Measurements from ENCODE around the gene PKP4. TPM values are rescaled to one million over a fixed set of nuclear protein-coding genes. Genes with fewer than 3 reads are reported as not detected.
A peak's percentile ranks its signal among the peaks of the same experiment; 100 is the strongest.

PKP4 gene
- total RNA-seq, 1 donor from 2014 or later, result 26.1 TPM

DNA sequence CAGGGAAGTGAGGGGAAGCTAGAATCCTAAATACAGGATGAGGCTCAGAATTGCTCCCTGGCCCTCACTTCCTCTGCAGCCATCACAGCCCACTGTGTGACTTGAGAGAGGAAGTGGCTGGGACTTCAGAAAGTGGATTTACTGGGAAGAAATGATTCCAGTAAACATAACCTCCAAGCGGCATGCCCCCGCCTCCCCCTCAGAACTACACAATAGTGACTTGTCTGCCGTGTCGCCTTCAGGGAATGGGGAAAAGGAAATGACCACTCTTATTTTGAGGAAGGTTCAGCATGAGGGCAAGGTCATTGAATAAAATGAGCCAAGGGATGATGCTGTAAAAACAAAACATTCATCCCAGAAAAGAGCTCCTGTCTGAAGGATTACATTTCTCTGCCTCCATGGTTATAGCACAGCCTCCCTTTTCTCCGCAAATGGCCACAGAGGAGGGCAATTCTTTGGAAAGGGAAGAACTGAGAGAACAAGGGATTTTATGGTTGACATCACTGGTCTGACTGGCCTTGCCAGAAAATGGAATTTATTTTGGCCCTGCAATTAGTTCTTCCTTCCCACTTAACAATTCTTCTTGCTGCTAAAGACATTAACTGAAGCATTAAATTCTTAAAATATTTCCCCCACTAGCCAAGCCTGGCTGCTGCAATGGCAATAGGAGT, 259.5 kb downstream of the PKP4 start:
- H3K4me3 ChIP-seq (ENCODE audit: low read length in 3 of 3), result no peak overlapping the region
- no peaks in the 10 kb centered on the region for H3K27me3 ChIP-seq (ENCODE audit: control insufficient read depth in 3 of 3, insufficient read depth in 3 of 3, low read length in 3 of 3)
- peak overlapping the region; percentile 85 for H3K27ac ChIP-seq (ENCODE audit: low read depth, low read length)
- H3K4me1 ChIP-seq (ENCODE audit: control insufficient read depth in 3 of 3, insufficient read depth in 3 of 3, low read length in 3 of 3), result peaks cover 0 to 9% (median 0%) of the 10 kb centered on the region in 3 donors
- H3K9me3 ChIP-seq (ENCODE audit: control insufficient read depth in 3 of 3, low read length in 3 of 3), result no peaks in the 10 kb centered on the region
- H3K9ac ChIP-seq (ENCODE audit: low read depth in 1 of 3, low read length in 3 of 3), result no peak overlapping the region
- H3K36me3 ChIP-seq (ENCODE audit: control insufficient read depth in 3 of 3, insufficient read depth in 3 of 3, low read length in 3 of 3), result no peaks in the 10 kb centered on the region

DNA sequence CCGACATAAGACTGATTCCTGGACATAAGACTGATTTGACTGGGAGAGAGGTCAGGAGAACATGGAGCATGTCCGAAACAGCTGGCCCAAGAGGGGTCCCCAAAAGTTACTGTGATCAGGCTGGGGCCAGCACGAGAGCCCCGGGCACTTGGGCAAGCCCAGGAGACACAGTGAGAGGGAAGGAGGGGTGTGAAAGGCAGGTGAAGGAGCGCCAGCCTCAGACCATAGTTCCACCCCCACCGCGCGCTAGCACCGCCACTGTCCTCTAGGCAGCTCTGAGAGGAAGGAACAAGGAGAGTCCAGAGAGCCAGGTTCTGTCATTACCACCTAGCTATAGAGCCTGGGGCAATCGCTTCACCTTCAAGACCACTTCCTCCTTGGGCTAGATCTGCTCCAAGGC, 260.2 kb downstream of the PKP4 start:
- Histone ChIP-seq H3K9me3 (ENCODE audit: control insufficient read depth in 3 of 3, low read length in 3 of 3) (no peaks in the 10 kb centered on the region), H3K27me3 (ENCODE audit: control insufficient read depth in 3 of 3, insufficient read depth in 3 of 3, low read length in 3 of 3) (no peaks in the 10 kb centered on the region), H3K4me3 (ENCODE audit: low read length in 3 of 3) (no peak overlapping the region), H3K9ac (ENCODE audit: low read depth in 1 of 3, low read length in 3 of 3) (no peak overlapping the region), H3K4me1 (ENCODE audit: control insufficient read depth in 3 of 3, insufficient read depth in 3 of 3, low read length in 3 of 3) (peaks cover 0 to 9% (median 0%) of the 10 kb centered on the region in 3 donors), H3K36me3 (ENCODE audit: control insufficient read depth in 3 of 3, insufficient read depth in 3 of 3, low read length in 3 of 3) (no peaks in the 10 kb centered on the region), H3K27ac (ENCODE audit: low read depth, low read length) (peak overlapping the region; percentile 85)

GRCh38 chr2:158717366-158718195, 260.8 kb downstream of the PKP4 start:
- Histone ChIP-seq H3K9ac (ENCODE audit: low read depth in 1 of 3, low read length in 3 of 3) (no peak overlapping the region), H3K27me3 (ENCODE audit: control insufficient read depth in 3 of 3, insufficient read depth in 3 of 3, low read length in 3 of 3) (peaks cover 0 to 6% (median 3%) of the 10 kb centered on the region in 3 donors), H3K4me3 (ENCODE audit: low read length in 3 of 3) (no peak overlapping the region), H3K27ac (ENCODE audit: low read depth, low read length) (peak overlapping the region; percentile 85), H3K4me1 (ENCODE audit: control insufficient read depth in 3 of 3, insufficient read depth in 3 of 3, low read length in 3 of 3) (peaks cover 0 to 9% (median 0%) of the 10 kb centered on the region in 3 donors), H3K9me3 (ENCODE audit: control insufficient read depth in 3 of 3, low read length in 3 of 3) (no peaks in the 10 kb centered on the region), H3K36me3 (ENCODE audit: control insufficient read depth in 3 of 3, insufficient read depth in 3 of 3, low read length in 3 of 3) (no peaks in the 10 kb centered on the region)

- peak overlapping the region; percentile 85 for H3K27ac ChIP-seq (ENCODE audit: low read depth, low read length)
- no peaks in the 10 kb centered on the region for H3K9me3 ChIP-seq (ENCODE audit: control insufficient read depth in 3 of 3, low read length in 3 of 3)
- peaks cover 0 to 12% (median 3%) of the 10 kb centered on the region in 3 donors for H3K27me3 ChIP-seq (ENCODE audit: control insufficient read depth in 3 of 3, insufficient read depth in 3 of 3, low read length in 3 of 3)
- peaks cover 0 to 9% (median 0%) of the 10 kb centered on the region in 3 donors for H3K4me1 ChIP-seq (ENCODE audit: control insufficient read depth in 3 of 3, insufficient read depth in 3 of 3, low read length in 3 of 3)
- H3K4me3 ChIP-seq (ENCODE audit: low read length in 3 of 3), result no peak overlapping the region
- no peaks in the 10 kb centered on the region for H3K36me3 ChIP-seq (ENCODE audit: control insufficient read depth in 3 of 3, insufficient read depth in 3 of 3, low read length in 3 of 3)
- H3K9ac ChIP-seq (ENCODE audit: low read depth in 1 of 3, low read length in 3 of 3), result peak overlapping the region in 1 of 3 donors; percentile 48
Observed at GRCh38 chr2:158718196-158718585, 261.4 kb downstream of the PKP4 start.

GRCh38 chr2:158718851-158719250, 262.1 kb downstream of the PKP4 start:
- H3K27ac ChIP-seq (ENCODE audit: low read depth, low read length), result peak overlapping the region; percentile 85
- H3K4me1 ChIP-seq (ENCODE audit: control insufficient read depth in 3 of 3, insufficient read depth in 3 of 3, low read length in 3 of 3), result peaks cover 0 to 9% (median 0%) of the 10 kb centered on the region in 3 donors

DNA sequence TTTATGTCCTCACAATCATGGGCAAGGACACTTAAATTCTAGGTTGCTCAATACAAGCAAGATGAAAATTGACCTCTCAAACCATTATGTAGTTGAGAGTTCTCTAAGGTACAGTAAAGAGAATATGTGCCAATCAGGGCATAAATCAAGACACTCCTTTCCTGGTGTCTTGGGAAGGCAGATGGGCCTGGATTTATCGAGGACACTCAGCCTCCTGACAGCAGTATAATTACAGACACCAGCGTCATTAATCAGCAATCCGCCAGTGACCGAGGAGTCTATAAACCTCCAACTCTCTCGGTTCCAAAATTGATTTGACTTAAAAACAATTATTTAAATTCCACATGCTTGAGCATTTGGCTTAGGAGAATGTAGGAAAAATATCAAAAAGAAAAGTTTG, 262.7 kb downstream of the PKP4 start:
- peaks cover 0 to 10% (median 0%) of the 10 kb centered on the region in 3 donors for H3K4me1 ChIP-seq (ENCODE audit: control insufficient read depth in 3 of 3, insufficient read depth in 3 of 3, low read length in 3 of 3)

More at GRCh38 chr2:158718851-158719250, 262.1 kb downstream of the PKP4 start:
- Histone ChIP-seq H3K36me3 (ENCODE audit: control insufficient read depth in 3 of 3, insufficient read depth in 3 of 3, low read length in 3 of 3) (no peaks in the 10 kb centered on the region), H3K9me3 (ENCODE audit: control insufficient read depth in 3 of 3, low read length in 3 of 3) (no peaks in the 10 kb centered on the region), H3K9ac (ENCODE audit: low read depth in 1 of 3, low read length in 3 of 3) (no peak overlapping the region), H3K4me3 (ENCODE audit: low read length in 3 of 3) (no peak overlapping the region), H3K27me3 (ENCODE audit: control insufficient read depth in 3 of 3, insufficient read depth in 3 of 3, low read length in 3 of 3) (peaks cover 0 to 19% (median 3%) of the 10 kb centered on the region in 3 donors)

GRCh38 chr2:158722266-158723105, 265.7 kb downstream of the PKP4 start:
- H3K27me3 ChIP-seq (ENCODE audit: control insufficient read depth in 3 of 3, insufficient read depth in 3 of 3, low read length in 3 of 3), result peaks cover 0 to 20% (median 3%) of the 10 kb centered on the region in 3 donors
- no peak overlapping the region for H3K27ac ChIP-seq (ENCODE audit: low read depth, low read length)
- no peaks in the 10 kb centered on the region for H3K9me3 ChIP-seq (ENCODE audit: control insufficient read depth in 3 of 3, low read length in 3 of 3)
- H3K9ac ChIP-seq (ENCODE audit: low read depth in 1 of 3, low read length in 3 of 3), result no peak overlapping the region
- H3K4me3 ChIP-seq (ENCODE audit: low read length in 3 of 3), result no peak overlapping the region
- H3K36me3 ChIP-seq (ENCODE audit: control insufficient read depth in 3 of 3, insufficient read depth in 3 of 3, low read length in 3 of 3), result no peaks in the 10 kb centered on the region
- H3K4me1 ChIP-seq (ENCODE audit: control insufficient read depth in 3 of 3, insufficient read depth in 3 of 3, low read length in 3 of 3), result peaks cover 0 to 8% (median 1%) of the 10 kb centered on the region in 3 donors

More for the DNA sequence above, 262.7 kb downstream of the PKP4 start:
- Histone ChIP-seq H3K4me3 (ENCODE audit: low read length in 3 of 3) (no peak overlapping the region), H3K9ac (ENCODE audit: low read depth in 1 of 3, low read length in 3 of 3) (no peak overlapping the region), H3K36me3 (ENCODE audit: control insufficient read depth in 3 of 3, insufficient read depth in 3 of 3, low read length in 3 of 3) (no peaks in the 10 kb centered on the region), H3K9me3 (ENCODE audit: control insufficient read depth in 3 of 3, low read length in 3 of 3) (no peaks in the 10 kb centered on the region), H3K27me3 (ENCODE audit: control insufficient read depth in 3 of 3, insufficient read depth in 3 of 3, low read length in 3 of 3) (peaks cover 0 to 20% (median 3%) of the 10 kb centered on the region in 3 donors), H3K27ac (ENCODE audit: low read depth, low read length) (no peak overlapping the region)

DNA sequence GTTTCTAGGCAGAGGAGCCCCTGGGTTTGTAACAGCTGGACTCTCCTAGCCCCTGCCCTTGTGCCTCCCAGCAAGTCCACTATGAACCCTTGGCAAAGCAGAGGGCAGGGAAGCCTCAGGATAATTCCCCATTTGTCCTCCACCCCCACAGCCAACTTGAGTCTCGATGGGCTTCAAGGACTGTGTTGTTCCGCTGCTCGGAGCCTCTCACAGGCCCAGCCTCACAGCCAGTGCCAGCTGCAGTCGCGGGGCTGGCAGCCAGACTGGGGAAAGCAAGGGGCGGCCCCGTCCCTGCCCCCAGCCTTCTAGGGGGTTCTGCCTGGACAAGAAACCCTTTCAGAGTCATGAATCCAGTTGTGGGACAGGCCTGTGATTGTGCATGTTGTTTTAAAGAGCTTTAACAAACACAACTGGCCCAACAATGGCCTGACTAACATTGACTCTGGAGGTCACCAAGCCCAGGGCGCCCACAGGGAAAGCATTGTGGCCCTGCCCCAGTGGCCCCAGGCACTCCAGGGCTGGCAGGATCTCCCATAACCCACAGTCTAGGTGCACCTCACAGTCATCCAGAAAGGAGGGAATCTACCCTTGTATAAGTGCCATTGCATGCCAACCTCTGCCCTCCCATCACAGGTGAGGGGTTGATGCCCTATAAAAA, 266.6 kb downstream of the PKP4 start:
- Histone ChIP-seq H3K9ac (ENCODE audit: low read depth in 1 of 3, low read length in 3 of 3) (no peak overlapping the region), H3K27me3 (ENCODE audit: control insufficient read depth in 3 of 3, insufficient read depth in 3 of 3, low read length in 3 of 3) (peaks cover 0 to 20% (median 3%) of the 10 kb centered on the region in 3 donors), H3K36me3 (ENCODE audit: control insufficient read depth in 3 of 3, insufficient read depth in 3 of 3, low read length in 3 of 3) (no peaks in the 10 kb centered on the region), H3K27ac (ENCODE audit: low read depth, low read length) (no peak overlapping the region), H3K9me3 (ENCODE audit: control insufficient read depth in 3 of 3, low read length in 3 of 3) (no peaks in the 10 kb centered on the region), H3K4me1 (ENCODE audit: control insufficient read depth in 3 of 3, insufficient read depth in 3 of 3, low read length in 3 of 3) (peaks cover 0 to 5% (median 3%) of the 10 kb centered on the region in 3 donors), H3K4me3 (ENCODE audit: low read length in 3 of 3) (no peak overlapping the region)
